ENCODE measurements around the gene ATG10. TPM values are rescaled to one million over a fixed set of nuclear protein-coding genes. Genes with fewer than 3 reads are reported as not detected.
A peak's percentile ranks its signal among the peaks of the same experiment; 100 is the strongest.

Gene ATG10
- total RNA-seq, 1 experiment from 2014 or later = 12.2 TPM

DNA sequence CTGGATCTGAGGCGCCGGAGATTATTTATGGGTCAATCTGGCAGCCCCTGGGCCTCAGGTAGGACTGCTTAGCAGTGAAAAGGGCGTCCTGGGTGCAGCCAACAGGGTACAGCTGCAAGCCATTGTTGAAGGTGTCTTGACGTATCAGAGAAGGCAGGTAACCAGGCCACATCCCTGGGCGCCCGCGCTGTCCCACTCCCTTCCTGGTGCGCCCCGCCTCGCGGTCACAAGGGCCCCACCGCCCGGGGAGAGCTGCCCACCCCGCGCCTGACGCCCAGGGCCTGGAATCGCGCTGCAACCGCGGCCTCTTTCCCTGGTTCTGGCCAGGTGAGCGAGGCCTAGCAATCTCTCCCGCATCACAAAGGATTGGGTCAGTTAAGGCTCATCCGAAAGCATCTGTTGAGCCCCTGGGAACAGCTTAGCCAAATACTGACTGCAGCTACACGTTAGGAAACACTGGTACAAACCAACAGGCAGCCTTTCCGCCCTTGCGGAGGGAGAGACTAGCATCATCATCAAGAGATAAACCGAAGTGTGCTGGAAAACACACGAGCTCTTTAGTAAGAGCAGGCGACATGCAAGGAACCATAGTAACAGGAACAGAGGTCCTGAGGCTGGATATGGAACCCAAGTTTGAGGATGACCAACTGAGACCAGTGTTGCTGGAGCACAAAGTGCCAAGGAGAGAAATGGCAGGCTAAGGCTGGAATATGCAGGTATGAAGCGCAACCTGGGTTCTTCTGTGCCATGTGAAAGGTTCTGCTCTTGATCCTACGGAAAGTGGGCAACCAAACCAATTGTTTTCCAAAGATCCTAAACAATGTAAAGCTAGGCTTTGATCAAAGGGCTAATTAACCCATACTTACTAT is 302.8 kb downstream of the ATG10 start (continued):
- TF ChIP-seq, protein P1, sequence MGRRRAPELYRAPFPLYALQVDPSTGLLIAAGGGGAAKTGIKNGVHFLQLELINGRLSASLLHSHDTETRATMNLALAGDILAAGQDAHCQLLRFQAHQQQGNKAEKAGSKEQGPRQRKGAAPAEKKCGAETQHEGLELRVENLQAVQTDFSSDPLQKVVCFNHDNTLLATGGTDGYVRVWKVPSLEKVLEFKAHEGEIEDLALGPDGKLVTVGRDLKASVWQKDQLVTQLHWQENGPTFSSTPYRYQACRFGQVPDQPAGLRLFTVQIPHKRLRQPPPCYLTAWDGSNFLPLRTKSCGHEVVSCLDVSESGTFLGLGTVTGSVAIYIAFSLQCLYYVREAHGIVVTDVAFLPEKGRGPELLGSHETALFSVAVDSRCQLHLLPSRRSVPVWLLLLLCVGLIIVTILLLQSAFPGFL (CRISPR knock-in tag; IDR thresholded peaks at IDR 0.05; ENCODE audit: borderline replicate concordance) = no peak
- TF ChIP-seq ELF4 (CRISPR knock-in tag; IDR thresholded peaks at IDR 0.05; ENCODE audit: low read depth) (no peak), ZNF263 (CRISPR knock-in tag; IDR thresholded peaks at IDR 0.05; ENCODE audit: low read depth) (no peak), EMX1 (CRISPR knock-in tag; IDR thresholded peaks at IDR 0.05) (peak; percentile 95), ZNF317 (CRISPR knock-in tag; IDR thresholded peaks at IDR 0.05; ENCODE audit: borderline replicate concordance, low read depth) (no peak), GABPB1 (CRISPR knock-in tag; IDR thresholded peaks at IDR 0.05) (no peak), MXD4 (CRISPR knock-in tag; IDR thresholded peaks at IDR 0.05; ENCODE audit: borderline replicate concordance) (no peak), FOXK1 (CRISPR knock-in tag; IDR thresholded peaks at IDR 0.05) (0 out of 2 replicates have a peak, but pooled peaks have one; percentile 52), OVOL2 (CRISPR knock-in tag; IDR thresholded peaks at IDR 0.05; ENCODE audit: borderline replicate concordance) (no peak)
- TF ChIP-seq, protein P2, sequence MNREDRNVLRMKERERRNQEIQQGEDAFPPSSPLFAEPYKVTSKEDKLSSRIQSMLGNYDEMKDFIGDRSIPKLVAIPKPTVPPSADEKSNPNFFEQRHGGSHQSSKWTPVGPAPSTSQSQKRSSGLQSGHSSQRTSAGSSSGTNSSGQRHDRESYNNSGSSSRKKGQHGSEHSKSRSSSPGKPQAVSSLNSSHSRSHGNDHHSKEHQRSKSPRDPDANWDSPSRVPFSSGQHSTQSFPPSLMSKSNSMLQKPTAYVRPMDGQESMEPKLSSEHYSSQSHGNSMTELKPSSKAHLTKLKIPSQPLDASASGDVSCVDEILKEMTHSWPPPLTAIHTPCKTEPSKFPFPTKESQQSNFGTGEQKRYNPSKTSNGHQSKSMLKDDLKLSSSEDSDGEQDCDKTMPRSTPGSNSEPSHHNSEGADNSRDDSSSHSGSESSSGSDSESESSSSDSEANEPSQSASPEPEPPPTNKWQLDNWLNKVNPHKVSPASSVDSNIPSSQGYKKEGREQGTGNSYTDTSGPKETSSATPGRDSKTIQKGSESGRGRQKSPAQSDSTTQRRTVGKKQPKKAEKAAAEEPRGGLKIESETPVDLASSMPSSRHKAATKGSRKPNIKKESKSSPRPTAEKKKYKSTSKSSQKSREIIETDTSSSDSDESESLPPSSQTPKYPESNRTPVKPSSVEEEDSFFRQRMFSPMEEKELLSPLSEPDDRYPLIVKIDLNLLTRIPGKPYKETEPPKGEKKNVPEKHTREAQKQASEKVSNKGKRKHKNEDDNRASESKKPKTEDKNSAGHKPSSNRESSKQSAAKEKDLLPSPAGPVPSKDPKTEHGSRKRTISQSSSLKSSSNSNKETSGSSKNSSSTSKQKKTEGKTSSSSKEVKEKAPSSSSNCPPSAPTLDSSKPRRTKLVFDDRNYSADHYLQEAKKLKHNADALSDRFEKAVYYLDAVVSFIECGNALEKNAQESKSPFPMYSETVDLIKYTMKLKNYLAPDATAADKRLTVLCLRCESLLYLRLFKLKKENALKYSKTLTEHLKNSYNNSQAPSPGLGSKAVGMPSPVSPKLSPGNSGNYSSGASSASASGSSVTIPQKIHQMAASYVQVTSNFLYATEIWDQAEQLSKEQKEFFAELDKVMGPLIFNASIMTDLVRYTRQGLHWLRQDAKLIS (CRISPR knock-in tag; IDR thresholded peaks at IDR 0.05; ENCODE audit: borderline replicate concordance) = 0 out of 2 replicates have a peak, but pooled peaks have one; percentile 92
- TF ChIP-seq, protein P3, sequence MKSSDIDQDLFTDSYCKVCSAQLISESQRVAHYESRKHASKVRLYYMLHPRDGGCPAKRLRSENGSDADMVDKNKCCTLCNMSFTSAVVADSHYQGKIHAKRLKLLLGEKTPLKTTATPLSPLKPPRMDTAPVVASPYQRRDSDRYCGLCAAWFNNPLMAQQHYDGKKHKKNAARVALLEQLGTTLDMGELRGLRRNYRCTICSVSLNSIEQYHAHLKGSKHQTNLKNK (CRISPR knock-in tag; IDR thresholded peaks at IDR 0.05) = no peak
- TF ChIP-seq, protein P4, sequence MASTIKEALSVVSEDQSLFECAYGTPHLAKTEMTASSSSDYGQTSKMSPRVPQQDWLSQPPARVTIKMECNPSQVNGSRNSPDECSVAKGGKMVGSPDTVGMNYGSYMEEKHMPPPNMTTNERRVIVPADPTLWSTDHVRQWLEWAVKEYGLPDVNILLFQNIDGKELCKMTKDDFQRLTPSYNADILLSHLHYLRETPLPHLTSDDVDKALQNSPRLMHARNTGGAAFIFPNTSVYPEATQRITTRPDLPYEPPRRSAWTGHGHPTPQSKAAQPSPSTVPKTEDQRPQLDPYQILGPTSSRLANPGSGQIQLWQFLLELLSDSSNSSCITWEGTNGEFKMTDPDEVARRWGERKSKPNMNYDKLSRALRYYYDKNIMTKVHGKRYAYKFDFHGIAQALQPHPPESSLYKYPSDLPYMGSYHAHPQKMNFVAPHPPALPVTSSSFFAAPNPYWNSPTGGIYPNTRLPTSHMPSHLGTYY (CRISPR knock-in tag; IDR thresholded peaks at IDR 0.05) = peak; percentile 92

DNA sequence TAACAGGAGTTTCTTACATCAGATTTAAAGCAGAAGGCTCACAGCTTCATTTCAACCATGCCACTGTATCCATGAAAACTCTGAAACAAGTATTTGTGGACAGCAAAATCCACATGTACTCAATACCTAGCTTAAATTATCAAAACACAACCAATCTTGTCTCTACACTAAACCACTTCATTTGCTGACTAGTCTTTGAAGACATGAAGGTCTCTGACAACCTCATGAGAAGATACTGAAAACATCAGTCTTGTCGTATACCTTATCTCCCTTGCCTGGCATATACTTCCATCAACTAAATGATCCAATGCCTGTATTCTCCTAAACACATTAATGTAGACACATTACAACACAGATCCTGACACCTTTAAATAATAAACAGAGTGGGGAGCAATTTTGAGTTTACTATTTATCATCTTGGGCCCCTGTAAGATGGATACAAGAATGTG is 303.4 kb downstream of the ATG10 start:
- Mint-ChIP-seq H3K27me3 (ENCODE audit: low read depth) (no peaks in the 10 kb centered on the region), H3K4me3 (peak overlapping the region; percentile 46), H3K27ac (peak overlapping the region; percentile 94), H3K9me3 (no peaks in the 10 kb centered on the region), H3K4me1 (peaks cover 57% of the 10 kb centered on the region), H3K36me3 (peaks cover 36% of the 10 kb centered on the region)
- ChIA-PET POLR2A (interaction anchor here (1.6 kb wide), 1 partner anchor 19 kb away, joined by 7 read pairs; no protein-coding TSS in a partner anchor), CTCF (interaction anchor here (0.8 to 1.4 kb wide), 3 partner anchors 17 to 37 kb away, joined by 3 to 5 read pairs (median 4); no protein-coding TSS in a partner anchor)
- no peak for ATAC-seq
- DNase-seq (ENCODE audit: low spot score) = no peak
- TF ChIP-seq ZNF396 (CRISPR knock-in tag; IDR thresholded peaks at IDR 0.05; ENCODE audit: borderline replicate concordance) = no peak
- TF ChIP-seq NFYB (CRISPR knock-in tag; conservative IDR thresholded peaks at IDR 0.05; ENCODE audit: low read depth) = no peak
- no peak for TF ChIP-seq RELA (CRISPR knock-in tag; IDR thresholded peaks at IDR 0.05; ENCODE audit: borderline replicate concordance)
- TF ChIP-seq PRRX2 (CRISPR knock-in tag; IDR thresholded peaks at IDR 0.05) = peak; percentile 62; the same call in 1 of the 2 replicates
- TF ChIP-seq, protein P5, sequence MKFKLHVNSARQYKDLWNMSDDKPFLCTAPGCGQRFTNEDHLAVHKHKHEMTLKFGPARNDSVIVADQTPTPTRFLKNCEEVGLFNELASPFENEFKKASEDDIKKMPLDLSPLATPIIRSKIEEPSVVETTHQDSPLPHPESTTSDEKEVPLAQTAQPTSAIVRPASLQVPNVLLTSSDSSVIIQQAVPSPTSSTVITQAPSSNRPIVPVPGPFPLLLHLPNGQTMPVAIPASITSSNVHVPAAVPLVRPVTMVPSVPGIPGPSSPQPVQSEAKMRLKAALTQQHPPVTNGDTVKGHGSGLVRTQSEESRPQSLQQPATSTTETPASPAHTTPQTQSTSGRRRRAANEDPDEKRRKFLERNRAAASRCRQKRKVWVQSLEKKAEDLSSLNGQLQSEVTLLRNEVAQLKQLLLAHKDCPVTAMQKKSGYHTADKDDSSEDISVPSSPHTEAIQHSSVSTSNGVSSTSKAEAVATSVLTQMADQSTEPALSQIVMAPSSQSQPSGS (CRISPR knock-in tag; IDR thresholded peaks at IDR 0.05; ENCODE audit: borderline replicate concordance, low read depth) = no peak
- no peak for TF ChIP-seq ZBTB21 (CRISPR knock-in tag; IDR thresholded peaks at IDR 0.05; ENCODE audit: borderline replicate concordance)
- TF ChIP-seq, protein P6, sequence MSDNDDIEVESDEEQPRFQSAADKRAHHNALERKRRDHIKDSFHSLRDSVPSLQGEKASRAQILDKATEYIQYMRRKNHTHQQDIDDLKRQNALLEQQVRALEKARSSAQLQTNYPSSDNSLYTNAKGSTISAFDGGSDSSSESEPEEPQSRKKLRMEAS (CRISPR knock-in tag; IDR thresholded peaks at IDR 0.05) = no peak
- TF ChIP-seq, protein P7, sequence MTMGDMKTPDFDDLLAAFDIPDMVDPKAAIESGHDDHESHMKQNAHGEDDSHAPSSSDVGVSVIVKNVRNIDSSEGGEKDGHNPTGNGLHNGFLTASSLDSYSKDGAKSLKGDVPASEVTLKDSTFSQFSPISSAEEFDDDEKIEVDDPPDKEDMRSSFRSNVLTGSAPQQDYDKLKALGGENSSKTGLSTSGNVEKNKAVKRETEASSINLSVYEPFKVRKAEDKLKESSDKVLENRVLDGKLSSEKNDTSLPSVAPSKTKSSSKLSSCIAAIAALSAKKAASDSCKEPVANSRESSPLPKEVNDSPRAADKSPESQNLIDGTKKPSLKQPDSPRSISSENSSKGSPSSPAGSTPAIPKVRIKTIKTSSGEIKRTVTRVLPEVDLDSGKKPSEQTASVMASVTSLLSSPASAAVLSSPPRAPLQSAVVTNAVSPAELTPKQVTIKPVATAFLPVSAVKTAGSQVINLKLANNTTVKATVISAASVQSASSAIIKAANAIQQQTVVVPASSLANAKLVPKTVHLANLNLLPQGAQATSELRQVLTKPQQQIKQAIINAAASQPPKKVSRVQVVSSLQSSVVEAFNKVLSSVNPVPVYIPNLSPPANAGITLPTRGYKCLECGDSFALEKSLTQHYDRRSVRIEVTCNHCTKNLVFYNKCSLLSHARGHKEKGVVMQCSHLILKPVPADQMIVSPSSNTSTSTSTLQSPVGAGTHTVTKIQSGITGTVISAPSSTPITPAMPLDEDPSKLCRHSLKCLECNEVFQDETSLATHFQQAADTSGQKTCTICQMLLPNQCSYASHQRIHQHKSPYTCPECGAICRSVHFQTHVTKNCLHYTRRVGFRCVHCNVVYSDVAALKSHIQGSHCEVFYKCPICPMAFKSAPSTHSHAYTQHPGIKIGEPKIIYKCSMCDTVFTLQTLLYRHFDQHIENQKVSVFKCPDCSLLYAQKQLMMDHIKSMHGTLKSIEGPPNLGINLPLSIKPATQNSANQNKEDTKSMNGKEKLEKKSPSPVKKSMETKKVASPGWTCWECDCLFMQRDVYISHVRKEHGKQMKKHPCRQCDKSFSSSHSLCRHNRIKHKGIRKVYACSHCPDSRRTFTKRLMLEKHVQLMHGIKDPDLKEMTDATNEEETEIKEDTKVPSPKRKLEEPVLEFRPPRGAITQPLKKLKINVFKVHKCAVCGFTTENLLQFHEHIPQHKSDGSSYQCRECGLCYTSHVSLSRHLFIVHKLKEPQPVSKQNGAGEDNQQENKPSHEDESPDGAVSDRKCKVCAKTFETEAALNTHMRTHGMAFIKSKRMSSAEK (CRISPR knock-in tag; IDR thresholded peaks at IDR 0.05; ENCODE audit: borderline replicate concordance) = peak; percentile 86; the same call in 1 of the 2 replicates
- no peak for TF ChIP-seq ZNF219 (CRISPR knock-in tag; IDR thresholded peaks at IDR 0.05; ENCODE audit: borderline replicate concordance)
- TF ChIP-seq SMAD4 (CRISPR knock-in tag; IDR thresholded peaks at IDR 0.05) = no peak

All from WTC11 (cell line).